Activated CD4-positive, alpha-beta T cell treated with anti-CD3 and anti-CD28 coated beads for 48 hours (primary cell): ENCODE measurements around the gene ATG4C.

Source experiments
- DNase-seq: peaks from one replicate; pipeline ENCODE4 v3.0.0-alpha.2; 2020

Gene ATG4C

DNA sequence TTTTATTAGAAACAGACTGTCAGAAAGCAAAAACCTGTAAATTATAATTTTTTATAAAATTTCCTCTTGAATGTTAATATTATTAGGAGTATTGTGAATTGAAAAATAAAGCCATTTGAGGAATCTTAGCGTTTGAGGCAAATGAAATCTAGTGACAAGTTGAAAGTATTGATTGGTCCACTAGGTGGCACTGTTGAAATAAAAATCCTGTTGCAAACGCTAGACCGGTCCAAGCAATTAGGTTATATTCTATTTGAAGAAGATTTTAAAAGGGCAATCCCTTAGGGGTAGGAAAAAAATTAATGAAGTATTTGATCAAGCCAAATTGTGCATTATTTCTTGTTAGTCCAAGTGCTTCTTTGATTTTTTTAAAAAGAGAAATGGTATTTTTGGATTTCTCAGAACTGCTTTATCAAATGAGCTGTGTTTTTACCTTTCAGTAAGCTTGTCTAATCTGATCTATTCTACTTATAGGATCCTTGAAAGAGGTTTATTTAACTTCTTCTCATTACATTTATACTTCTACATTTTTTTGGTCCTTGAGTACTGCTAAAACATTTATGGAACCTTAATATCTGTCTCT, 57.7 kb downstream of the ATG4C start:
- no peak for DNase-seq

DNA sequence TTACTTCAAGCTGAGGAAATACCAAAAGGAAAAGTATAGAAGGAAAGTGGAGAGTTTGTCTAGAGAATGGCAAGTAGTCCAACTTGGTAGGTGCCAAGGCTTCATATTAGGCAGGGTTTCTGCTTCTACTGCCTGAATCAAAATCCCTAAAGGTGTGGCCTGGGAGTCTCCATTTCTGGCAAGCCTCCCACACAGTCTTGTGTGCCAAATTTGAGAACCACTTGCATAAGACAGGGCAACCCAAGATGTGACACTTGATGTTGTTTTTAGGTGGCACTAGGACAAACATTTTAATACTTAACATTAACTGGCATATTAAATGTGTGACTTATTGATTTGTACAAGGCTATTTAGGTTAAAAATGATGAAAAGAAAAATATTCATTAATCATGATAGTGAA, 60.1 kb downstream of the ATG4C start:
- DNase-seq, result no peak

DNA sequence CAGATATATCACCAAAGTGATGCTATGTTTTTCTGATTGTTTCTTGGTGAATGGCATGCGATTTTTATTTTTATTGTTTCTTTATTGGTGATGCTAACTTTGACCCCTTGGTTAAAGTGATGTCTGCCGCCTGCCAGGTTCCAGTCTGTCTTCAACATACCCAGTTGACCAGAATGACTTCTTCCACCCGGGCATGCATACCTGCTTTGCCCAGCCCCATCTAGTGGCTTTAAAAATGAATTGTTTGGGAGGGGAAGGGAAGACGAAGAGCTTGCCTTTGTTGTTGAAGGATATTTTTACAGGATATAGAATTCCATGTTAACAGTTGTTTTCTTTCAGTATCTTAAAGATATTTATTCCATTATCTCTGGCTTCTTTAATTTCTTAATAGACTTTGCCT, 65.1 kb downstream of the ATG4C start:
- DNase-seq, result no peak

DNA sequence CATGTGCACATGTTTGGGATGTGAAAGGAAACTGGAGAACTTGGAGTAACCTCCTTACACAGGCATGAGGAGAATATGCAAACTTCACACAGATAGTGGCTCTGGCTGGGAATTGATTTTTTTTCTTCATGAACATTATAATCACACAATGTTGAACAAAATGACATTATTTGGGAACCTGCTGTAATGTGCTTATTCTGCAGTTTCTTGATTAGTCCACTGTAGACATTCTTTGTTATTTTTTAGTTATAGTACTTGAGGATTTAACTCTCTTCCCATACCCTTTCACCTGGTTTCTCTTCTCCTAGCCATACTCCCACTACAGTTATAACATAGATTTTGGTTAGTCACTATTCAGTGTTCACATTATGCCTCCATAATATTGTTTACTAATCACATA, 68.3 kb downstream of the ATG4C start:
- no peak for DNase-seq

DNA sequence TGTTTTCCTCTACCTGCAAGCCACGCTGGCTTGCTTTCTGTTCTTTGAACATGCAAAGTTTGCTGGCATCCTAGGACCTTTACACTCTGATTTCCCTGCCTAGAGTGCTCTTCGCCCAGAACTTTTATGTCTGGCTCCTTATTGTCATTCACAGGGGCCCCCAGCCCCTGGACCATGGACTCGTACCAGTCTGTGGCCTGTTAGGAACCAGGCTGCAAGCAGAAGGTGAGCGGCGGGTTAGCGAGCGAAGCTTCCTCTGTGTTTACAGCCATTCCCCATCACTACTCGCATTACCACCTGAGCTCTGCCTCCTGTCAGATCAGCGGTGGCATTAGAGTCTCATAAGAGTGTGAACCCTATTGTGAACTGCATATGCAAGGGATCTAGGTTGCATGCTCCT, 73.0 kb downstream of the ATG4C start:
- DNase-seq, result no peak

DNA sequence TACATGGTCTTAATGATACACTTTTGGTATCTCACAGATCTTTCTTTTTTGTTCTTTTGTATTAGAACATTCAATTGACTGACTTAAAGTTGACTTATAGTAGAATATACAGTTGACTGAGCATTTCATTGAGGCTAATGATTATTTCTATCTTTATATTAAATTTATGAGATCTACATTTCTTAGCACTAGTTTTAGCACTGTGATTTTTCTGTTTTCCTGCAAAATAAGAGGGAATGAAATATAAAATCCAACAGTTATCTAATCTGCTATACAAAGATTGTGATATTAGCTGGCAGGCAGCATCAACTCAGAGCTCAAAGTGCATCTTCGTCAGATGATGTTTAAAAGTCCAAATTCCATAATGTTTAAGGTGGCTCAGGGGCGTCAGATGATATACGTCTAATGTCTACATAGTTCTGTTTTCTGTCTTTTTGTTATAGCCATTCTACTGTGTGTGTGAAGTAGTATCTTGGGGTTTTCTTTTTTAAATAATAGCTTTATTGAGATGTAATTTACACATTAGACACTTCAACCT, 85.4 kb downstream of the ATG4C start:
- no peak for DNase-seq

DNA sequence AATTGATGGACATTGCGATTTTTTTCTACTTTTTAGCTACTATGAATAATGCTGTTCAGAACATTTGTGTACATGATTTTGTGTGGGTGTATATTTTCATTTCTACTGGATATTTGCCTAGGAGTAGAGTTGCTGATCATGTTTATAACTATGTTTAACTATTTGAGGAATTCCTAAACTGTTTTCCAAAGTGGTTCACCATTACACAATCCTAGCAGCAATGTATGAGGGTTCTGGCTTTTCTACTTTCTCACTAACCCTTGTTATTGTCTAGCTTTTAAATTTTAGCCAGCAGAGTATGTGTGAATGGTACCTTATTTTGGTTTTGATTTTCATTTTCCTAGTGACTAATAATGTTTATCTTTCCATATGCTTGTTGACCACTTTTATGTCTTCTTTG, 86.2 kb downstream of the ATG4C start:
- DNase-seq, result no peak

DNA sequence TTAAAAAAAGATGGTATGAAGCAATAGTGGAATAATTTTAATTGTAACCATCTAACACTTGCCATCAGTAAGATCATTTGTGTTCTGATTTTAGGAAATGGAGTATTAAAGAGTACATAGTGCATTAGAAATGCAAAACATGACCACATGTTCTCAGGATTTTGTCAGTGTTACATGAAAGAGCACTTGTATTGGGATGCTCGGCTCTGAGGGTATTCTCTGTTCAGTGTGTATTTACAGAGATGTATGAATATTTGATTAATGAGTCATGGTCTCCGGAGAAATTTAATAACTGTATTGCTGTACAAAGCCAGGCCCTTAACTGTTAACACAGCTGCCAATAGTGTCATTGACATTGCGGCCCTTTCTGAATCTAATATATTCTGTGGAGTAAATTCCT, 91.7 kb downstream of the ATG4C start:
- DNase-seq, result no peak

DNA sequence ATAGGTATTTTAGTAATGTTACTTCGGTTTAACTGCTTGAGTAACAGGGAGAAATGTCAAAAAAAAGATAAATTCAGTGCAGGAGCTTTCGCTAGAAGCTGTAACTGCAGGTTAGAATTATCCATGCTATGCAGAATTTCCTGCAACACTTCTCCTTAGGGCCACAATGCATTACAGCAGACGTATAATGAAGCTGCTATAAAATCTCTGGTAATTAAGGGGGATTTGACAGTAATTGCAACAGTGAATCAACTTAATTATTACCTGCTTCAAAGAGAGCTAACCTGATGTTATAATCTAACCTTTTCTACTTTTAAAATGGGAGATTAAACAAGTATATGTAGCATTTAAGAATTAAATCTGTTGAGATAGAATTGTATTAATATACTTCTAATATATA, 92.6 kb downstream of the ATG4C start:
- no peak for DNase-seq

DNA sequence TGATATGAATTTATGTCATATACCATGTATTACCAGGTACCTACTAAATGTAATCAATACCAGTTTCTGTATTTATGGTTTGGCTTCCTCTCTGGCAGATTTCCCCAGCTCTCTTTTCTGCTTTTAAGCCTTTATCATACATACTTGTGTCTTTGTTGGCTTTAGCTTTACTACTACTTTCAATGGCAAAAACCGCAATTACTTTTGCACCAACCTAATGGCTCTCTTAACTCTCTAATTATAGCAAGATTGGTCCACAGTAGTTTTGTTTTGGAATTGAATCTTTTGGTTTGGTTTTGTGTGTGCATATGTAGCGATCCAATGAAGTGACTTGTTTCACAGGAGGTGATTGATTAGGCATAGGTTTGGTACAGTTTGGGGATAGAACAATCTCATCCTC, 93.6 kb downstream of the ATG4C start:
- DNase-seq, result no peak

DNA sequence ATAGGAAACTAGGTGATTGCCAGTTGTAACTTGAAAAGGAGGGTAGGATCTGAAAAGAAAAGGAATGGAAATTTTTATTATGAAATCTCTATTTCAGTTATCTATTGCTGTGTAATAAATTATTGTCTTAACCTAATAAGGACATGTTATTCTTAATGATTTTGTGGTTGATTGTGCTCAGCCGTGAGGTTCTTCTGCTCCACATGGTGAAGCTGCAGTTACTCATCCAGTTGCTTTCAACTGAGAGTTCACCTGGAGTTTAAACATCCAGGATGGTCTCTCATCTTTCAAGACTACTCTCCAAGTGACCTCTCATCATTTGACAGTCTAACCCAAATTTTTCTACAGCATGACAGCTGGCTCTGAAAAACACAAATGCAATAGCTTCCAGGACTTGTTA, 96.0 kb downstream of the ATG4C start:
- no peak for DNase-seq

DNA sequence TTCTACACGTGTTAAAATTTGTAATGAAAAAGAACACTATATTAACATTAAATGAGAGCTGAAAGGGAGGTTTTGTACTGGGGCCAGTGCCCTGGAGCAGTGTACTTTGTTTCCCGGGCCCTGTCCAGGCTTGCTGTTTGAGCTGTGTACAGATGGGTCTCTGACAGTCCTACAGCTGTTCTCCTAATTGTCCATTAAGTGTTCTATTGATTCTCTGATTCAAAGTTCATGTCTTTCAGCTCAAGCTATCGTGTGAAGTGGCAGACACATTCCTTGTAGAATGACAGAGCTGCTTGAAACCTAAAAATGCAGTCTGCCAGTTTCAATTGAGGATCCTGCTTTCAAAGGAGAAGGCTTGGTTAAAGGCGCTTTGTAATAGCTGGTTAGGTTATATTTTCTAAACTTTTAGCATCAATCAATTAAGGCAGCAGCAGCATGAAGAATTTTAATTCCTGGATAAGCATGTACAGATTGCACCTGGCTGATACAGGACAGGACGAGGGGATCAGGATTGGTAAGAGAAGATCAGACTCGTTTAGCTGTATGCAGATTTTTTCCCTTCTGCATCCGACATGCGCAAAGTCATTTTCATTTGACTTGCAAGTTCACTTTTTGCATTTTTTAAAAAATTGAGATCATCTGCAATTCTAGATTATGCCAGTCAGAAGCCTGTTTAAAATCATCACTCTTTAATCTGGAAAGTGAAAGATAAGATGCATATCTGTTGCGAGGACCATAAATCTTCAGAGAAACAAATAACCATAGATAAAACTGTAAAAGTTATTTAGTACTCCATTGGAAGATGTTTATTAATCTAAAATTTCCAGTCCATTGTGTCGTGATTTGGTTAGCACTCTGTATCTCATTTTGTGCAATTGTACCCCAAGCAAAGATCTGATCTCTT, 98.5 kb downstream of the ATG4C start:
- DNase-seq, result no peak

DNA sequence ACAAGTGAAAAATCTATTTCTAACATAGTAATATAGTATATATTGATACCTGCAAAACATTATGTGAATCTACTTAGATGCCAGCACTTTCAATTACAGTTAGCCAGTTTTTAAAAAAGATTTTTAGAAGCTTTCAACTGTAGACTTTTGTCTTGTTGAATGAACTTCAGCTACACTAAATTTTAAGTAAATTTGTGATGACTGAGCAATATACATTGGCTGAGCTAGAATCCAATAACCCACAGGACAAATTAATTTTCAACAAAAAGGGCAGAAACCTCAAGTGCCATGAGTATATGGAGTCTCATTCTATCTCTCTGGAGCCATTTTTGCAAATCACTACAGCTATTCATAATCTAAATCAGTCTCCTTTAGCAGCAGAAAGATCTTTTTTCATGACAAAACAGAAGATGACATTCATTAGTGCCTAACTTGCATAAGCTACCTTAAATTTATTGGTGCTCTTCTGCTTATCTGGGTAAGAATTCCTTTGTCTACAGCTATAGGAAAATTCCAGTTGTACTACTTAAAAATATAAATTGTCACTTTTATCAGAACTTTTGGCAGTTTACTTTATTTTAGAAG, 100.3 kb downstream of the ATG4C start:
- DNase-seq, result no peak

DNA sequence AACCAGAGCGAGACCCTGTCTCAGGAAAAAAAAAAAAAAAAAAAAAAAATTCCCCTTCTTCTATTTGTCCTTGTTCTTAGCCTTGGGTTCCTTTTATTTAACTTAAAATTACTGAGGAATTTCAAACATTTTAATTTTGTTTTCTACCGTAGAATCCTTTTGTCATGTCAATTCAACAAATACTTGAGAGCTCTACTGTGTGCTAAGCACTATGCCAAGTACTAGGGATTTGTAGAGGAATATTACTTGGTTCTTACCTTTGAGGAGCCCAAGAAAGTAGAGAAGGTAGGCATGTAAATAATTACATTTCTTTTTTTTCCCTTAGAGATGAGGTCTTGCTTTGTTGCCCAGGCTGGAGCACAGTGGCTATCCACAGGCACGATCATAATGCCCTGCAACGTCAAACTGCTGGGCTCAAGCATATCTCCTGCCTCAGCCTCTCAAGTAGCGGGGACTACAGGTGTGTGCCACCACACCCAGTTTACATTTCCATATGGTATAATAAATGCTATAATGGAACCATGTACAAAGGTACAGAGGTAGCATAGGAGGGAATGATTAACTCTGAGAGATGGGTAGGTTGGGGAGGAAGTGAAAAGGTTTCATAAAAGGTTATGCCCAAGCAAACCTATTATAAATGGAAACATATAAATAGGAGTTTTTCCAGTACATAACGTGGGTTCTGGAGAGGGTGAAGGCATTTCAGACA, 104.0 kb downstream of the ATG4C start:
- DNase-seq, result no peak

DNA sequence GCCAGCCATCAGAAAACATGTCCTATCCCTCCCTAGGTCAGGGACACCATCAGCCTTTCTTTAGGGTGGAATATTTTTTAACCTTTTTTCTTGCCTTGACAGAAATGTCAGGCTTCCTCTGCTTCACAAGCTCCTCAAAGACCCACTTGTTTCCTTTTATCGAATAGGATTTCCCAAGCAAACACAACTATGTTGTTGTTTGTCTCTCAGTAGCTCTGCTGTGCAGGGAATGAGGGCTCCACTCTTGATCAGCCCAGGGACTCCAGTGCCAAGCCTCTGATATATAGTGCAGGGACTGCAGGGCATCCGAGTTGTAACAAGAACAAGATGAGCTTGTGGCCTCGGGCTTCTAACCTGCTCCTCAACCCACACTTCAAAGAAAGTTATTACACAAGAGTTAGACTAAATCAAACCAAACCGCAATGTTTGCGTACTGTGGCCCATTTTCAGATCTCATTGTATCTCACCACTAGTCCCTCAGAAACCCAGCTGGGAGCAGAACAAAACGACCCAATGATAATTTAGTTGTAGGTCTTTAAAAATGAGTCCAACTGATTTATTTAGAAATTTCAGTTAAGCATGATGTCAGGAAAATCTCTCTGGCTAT, 108.1 kb downstream of the ATG4C start:
- DNase-seq, result no peak

DNA sequence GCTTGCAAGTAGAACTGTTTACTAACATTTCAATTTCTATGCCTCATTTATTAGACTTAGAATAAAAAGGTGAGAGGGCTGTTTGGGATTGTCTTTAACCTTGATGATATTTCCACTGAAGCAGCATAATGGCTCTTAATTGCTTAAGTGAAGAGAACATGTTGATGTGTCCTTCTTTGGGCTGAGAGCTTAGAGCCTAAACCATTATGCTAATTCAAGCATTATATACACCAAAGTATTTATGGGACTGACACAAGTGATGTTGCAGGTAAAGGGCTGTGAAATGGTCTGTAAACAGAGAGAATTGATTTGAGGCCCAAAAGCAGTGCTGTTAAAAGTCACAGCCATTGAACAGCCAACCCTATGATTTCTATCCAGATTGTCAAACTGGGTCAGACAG, 113.9 kb downstream of the ATG4C start:
- DNase-seq, result no peak

DNA sequence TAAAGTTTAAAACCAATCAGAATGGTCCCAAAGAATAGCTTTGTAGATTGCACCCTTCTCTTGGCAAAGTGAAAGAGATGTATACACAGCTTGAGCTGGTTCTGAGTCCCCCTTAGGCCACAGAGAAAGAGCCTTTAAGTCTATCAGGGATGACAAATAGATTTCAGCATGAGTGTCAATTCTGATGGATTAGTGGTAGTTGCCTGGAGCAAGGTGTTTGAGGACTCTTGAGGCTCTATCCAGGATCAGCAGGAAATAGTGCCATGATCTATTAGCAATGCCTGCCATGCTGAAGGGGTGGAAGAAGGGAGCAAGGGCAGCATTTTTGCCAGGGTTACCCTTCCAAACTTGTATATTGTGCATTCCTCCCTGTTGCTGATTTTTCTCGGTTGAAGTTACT, 116.6 kb downstream of the ATG4C start:
- DNase-seq, result no peak

DNA sequence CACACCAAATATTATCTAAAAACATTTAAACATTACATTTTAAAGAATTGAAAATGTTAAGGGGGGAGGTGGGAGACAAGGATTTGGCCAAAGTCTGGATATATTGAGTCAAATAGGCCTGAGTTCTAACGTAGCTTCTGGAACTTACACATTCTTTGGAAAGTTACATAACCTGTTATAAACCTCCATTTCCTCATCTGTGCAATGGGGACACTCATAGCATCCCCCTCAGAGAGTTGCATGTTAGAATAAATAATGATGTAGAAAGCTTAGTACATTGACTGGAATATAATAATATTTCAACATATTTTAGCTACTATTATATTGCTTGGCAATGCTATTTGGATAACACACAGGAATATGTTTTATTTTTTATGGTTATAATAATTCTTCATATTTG, 117.7 kb downstream of the ATG4C start:
- no peak for DNase-seq

DNA sequence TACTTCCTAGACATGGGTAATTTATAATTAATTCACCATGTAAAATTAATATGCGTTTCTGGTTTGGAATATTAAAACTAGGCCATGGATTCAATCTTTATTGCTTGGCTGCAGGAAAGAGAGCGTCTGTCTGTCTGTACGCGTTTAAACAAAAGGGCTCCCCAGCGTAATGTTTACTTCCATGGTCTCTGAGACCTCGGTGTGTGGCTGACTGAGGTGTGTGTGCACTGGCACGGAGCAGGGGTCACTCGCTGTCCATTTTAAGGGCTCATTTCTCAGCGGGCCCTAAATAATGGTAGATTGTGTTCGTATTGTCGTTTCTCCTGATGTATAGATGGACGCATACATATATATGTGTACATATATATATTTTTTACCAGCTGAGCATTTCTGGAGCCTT, 119.6 kb downstream of the ATG4C start:
- no peak for DNase-seq

DNA sequence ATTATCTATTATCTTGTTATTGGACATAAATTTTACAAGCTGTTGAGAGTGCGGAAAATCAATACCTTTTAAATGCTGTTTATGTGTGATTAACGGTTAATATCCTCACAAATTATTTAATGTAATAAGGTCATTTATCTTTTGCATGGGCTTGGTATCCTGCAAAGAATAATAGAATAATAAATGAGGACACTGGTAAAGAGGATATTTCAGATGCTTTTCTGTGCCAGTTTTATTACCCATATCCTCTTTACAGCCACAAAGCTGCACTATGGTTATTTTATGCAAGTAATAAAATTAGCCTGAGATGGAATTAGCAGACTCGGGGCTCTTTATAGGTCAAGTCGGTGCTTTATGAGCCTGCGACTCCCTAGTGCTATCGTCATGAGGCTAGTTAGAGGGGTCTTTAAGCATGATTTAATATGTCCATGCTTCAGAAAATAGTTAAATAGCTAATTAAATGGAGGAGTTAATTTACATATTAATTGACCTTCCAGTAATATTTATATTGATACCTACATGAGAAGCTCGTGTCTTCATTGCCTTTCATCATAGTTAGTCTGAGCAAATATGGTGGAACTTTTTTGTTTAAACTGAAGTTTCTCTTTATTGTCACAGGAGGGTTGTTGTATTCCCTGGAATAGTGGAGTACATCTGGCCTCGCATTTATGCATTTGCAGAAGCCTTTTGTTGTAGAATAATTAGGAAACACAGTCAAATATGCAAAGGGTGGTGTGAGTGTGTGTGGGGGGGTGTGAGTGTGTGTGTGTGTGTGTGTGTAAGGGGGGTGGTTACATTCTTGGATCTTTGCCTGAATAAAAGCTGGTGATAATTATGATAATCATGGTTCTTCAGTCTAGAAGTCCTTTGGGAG, 120.3 kb downstream of the ATG4C start:
- no peak for DNase-seq

DNA sequence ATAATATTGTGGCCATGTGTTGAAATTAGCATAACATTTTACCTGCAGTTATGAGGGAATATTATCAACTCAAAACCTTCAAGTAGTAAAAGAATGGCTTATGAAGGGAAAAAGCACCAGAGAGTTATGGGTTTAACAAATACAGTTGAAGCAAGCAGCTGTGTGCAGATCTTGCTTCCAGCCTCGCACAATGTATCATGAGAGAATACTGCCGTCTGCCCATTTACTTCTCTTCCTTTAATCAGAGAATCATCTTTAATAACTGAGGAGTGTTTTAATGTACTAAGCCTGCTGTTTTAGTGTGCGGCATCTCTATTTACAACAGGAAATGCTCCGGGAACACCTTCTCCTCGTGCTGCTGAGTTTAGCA, 120.9 kb downstream of the ATG4C start:
- DNase-seq, result no peak

DNA sequence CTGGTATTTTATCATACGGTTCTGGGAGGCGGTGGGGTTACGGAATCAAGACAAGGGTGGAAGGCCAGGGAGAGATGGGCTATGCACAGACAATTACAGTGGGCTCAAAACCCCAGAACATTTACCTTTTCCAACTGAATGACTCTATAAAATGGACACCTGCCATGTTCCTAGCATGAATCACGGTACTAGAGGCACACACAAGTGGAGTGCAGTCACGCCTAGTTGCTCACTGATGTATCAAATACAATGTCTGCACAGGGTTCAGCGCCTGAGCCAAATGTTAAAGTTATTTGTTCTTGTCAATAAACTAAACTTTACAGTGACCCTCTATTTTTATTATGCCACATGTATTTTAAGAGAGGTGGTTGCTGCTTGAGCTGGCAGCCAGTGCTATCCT, 121.4 kb downstream of the ATG4C start:
- DNase-seq, result no peak
